ENCODE measurements around the gene KL. TPM values are rescaled to one million over a fixed set of nuclear protein-coding genes. Genes with fewer than 3 reads are reported as not detected.

Gene KL
- total and polyA plus RNA-seq, 2 donors (not counting 1 experiment from before 2014, with no cell fraction given), result 0.07 TPM; not detected in 1

DNA sequence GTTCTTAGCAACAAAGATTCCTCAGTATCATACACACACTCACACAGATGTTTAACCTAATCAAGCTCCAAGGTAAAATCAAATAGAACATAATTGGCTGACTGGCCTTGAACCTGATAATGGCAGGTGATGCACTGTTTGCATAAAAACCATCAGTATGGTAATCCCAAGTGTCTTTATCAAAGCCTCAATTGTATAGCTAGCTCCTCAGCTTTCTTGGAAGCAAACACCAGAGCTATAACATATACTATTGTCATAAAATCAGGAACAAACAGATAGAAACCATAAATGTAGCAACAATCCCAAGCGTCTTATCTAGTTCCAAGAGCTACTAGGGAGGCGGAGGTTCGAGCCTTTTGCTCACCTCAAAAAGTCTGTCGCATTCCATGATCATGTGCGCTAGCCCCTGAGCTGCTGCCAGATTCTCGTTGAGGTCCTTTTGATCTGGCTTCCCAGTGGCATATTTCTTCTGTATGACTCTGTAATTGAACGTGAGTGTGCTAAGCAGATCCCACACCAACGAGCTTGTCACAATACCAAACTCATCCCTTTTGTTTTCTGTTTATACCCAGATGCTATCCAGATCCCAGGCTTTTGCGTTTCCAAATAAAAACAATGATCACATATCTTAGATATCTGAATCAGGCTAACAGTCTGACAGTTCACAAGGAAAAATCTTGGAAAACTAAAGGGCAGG is 95.3 kb downstream of the KL start:
- H3K4me3 ChIP-seq (ENCODE audit: control extremely low read depth in 1 of 5, extremely low read depth in 1 of 5, insufficient read depth in 1 of 5, low read depth in 2 of 5, low read length in 4 of 5), result no peak overlapping the region
- peaks cover 0 to 4% (median 0%) of the 10 kb centered on the region in 3 donors for H3K9me3 ChIP-seq (ENCODE audit: control extremely low read depth in 1 of 3, control insufficient read depth in 2 of 3, insufficient read depth in 1 of 3, low read length in 2 of 3)
- no peaks in the 10 kb centered on the region for H4K20me1 ChIP-seq (ENCODE audit: control insufficient read depth, insufficient read depth, low read length, poor library complexity, severe bottlenecking)
- H3K4me2 ChIP-seq (replicated peaks; ENCODE audit: low read depth, low read length, poor library complexity, severe bottlenecking), result peak overlapping the region; percentile 63
- POLR2A ChIA-PET, result no interaction called here
- H3K9me3 Mint-ChIP-seq (ENCODE audit: insufficient read depth), result no peaks in the 10 kb centered on the region
- TF ChIP-seq, protein P1, sequence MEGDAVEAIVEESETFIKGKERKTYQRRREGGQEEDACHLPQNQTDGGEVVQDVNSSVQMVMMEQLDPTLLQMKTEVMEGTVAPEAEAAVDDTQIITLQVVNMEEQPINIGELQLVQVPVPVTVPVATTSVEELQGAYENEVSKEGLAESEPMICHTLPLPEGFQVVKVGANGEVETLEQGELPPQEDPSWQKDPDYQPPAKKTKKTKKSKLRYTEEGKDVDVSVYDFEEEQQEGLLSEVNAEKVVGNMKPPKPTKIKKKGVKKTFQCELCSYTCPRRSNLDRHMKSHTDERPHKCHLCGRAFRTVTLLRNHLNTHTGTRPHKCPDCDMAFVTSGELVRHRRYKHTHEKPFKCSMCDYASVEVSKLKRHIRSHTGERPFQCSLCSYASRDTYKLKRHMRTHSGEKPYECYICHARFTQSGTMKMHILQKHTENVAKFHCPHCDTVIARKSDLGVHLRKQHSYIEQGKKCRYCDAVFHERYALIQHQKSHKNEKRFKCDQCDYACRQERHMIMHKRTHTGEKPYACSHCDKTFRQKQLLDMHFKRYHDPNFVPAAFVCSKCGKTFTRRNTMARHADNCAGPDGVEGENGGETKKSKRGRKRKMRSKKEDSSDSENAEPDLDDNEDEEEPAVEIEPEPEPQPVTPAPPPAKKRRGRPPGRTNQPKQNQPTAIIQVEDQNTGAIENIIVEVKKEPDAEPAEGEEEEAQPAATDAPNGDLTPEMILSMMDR (IDR thresholded peaks at IDR 0.05), result no peak
- no peak for TF ChIP-seq EZH2 (IDR thresholded peaks at IDR 0.05; ENCODE audit: borderline replicate concordance, insufficient read depth, low read depth, low read length, poor library complexity, severe bottlenecking)
- H3K27ac Mint-ChIP-seq, result peak overlapping the region; percentile 69
- peaks cover 40% of the 10 kb centered on the region for H3K4me1 Mint-ChIP-seq
- H3K9ac ChIP-seq (ENCODE audit: low read length), result no peak overlapping the region
- no peak overlapping the region for H3K27ac ChIP-seq (ENCODE audit: low read length in 2 of 2)
- H3K4me1 ChIP-seq (ENCODE audit: control insufficient read depth in 2 of 2, insufficient read depth in 2 of 2, low read length in 2 of 2), result peaks cover 33 to 43% of the 10 kb centered on the region in 2 donors
- H3K27me3 Mint-ChIP-seq, result peaks cover 41% of the 10 kb centered on the region
- CTCF ChIA-PET, result no interaction called here
- H3K36me3 ChIP-seq (replicated peaks in 1 of 2; ENCODE audit: control extremely low read depth in 1 of 2, control insufficient read depth in 1 of 2, extremely low read depth in 1 of 2, insufficient read depth in 2 of 2, low read length in 1 of 2), result no peaks in the 10 kb centered on the region
- H2AFZ ChIP-seq (ENCODE audit: insufficient read depth, low read depth, low read length, poor library complexity, severe bottlenecking), result no peak overlapping the region
- ATAC-seq (ENCODE audit: low read depth), result no peak
- peak overlapping the region; percentile 77 for H3K4me3 Mint-ChIP-seq
- WGBS (ENCODE audit: insufficient coverage), result 93% methylated on average over 9 of the region's 9 CpGs
- peaks cover 0 to 19% (median 8%) of the 10 kb centered on the region in 4 experiments for H3K27me3 ChIP-seq (replicated peaks in 1 of 4; ENCODE audit: control extremely low read depth in 1 of 4, control insufficient read depth in 3 of 4, insufficient read depth in 4 of 4, low read length in 3 of 4)
- no peak for DNase-seq
- intact Hi-C loops (cut with micrococcal nuclease), result loop anchor here (5.0 kb wide), 1 partner anchor 431 kb away; no protein-coding TSS in a partner anchor
- no peaks in the 10 kb centered on the region for H3K79me2 ChIP-seq (ENCODE audit: control insufficient read depth, insufficient read depth, low read length)

DNA sequence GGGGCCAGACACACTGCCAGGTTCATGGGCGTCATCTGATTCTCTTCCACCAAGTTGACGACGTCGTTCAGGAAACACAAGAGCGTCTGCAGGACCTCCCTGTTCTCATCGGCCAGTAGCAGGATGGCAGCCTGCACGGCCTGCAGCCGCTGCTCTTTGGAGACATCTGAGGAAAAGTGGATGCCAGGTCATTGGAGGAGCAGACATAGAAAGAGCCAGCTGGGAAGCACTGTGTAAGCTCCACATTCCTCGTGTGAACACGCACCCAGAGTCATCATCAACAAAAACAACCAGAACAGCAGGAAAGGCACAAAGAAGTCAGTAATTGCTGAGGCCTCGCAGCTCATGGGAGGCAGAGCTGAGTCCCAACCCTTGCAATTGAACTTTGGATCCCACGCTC is 96.5 kb downstream of the KL start:
- TF ChIP-seq EZH2 (IDR thresholded peaks at IDR 0.05; ENCODE audit: borderline replicate concordance, insufficient read depth, low read depth, low read length, poor library complexity, severe bottlenecking), result no peak
- TF ChIP-seq, protein P1 (IDR thresholded peaks at IDR 0.05), result no peak
- H3K79me2 ChIP-seq (ENCODE audit: control insufficient read depth, insufficient read depth, low read length), result no peaks in the 10 kb centered on the region
- no peak overlapping the region for H3K27ac ChIP-seq (ENCODE audit: low read length in 2 of 2)
- H4K20me1 ChIP-seq (ENCODE audit: control insufficient read depth, insufficient read depth, low read length, poor library complexity, severe bottlenecking), result no peaks in the 10 kb centered on the region
- H3K4me1 ChIP-seq (ENCODE audit: control insufficient read depth in 2 of 2, insufficient read depth in 2 of 2, low read length in 2 of 2), result peaks cover 26 to 33% of the 10 kb centered on the region in 2 donors
- ChIA-PET POLR2A (no interaction called here), CTCF (no interaction called here)
- peaks cover 0 to 19% (median 8%) of the 10 kb centered on the region in 4 experiments for H3K27me3 ChIP-seq (replicated peaks in 1 of 4; ENCODE audit: control extremely low read depth in 1 of 4, control insufficient read depth in 3 of 4, insufficient read depth in 4 of 4, low read length in 3 of 4)
- Mint-ChIP-seq H3K27me3 (peaks cover 35% of the 10 kb centered on the region), H3K4me1 (peaks cover 29% of the 10 kb centered on the region), H3K9me3 (ENCODE audit: insufficient read depth) (no peaks in the 10 kb centered on the region), H3K27ac (no peak overlapping the region), H3K4me3 (no peak overlapping the region)
- H3K36me3 ChIP-seq (replicated peaks in 1 of 2; ENCODE audit: control extremely low read depth in 1 of 2, control insufficient read depth in 1 of 2, extremely low read depth in 1 of 2, insufficient read depth in 2 of 2, low read length in 1 of 2), result no peaks in the 10 kb centered on the region
- H3K9me3 ChIP-seq (ENCODE audit: control extremely low read depth in 1 of 3, control insufficient read depth in 2 of 3, insufficient read depth in 1 of 3, low read length in 2 of 3), result peaks cover 0 to 4% (median 0%) of the 10 kb centered on the region in 3 donors
- no peak for ATAC-seq (ENCODE audit: low read depth)
- over 99% methylated on average over 10 of the region's 12 CpGs for WGBS (ENCODE audit: insufficient coverage)
- intact Hi-C loops (cut with micrococcal nuclease), result loop anchor here (5.0 kb wide), 1 partner anchor 430 kb away; no protein-coding TSS in a partner anchor
- DNase-seq, result no peak
- H3K4me3 ChIP-seq (ENCODE audit: control extremely low read depth in 1 of 5, extremely low read depth in 1 of 5, insufficient read depth in 1 of 5, low read depth in 2 of 5, low read length in 4 of 5), result no peak overlapping the region
- no peak overlapping the region for H3K9ac ChIP-seq (ENCODE audit: low read length)
- no peak overlapping the region for H3K4me2 ChIP-seq (replicated peaks; ENCODE audit: low read depth, low read length, poor library complexity, severe bottlenecking)
- H2AFZ ChIP-seq (ENCODE audit: insufficient read depth, low read depth, low read length, poor library complexity, severe bottlenecking), result no peak overlapping the region
